Hematopoietic multipotent progenitor cell treated with erythropoietin and hydrocortisone succinate and interleukin-3 and kit ligand, for 17 days (in vitro differentiated cells): ENCODE measurements around the gene TMEM128.
A peak's percentile ranks its signal among the peaks of the same experiment; 100 is the strongest.
"Not testable (repeated sequence)": the region's sequence is repeated elsewhere in the genome, so short reads cannot be mapped to it uniquely, and the experiment has no call there.

Experiments used
- DNase-seq: peaks from one replicate; pipeline ENCODE4 v3.0.0-alpha.2; 2015; ENCODE audit warnings: low spot score

Gene TMEM128

GRCh38 chr4:4248029-4248884, at the start of gene TMEM128:
Gene TMEM128, minus strand, starts transcription at chr4:4248223. Its CDS starts 21 bp downstream, at chr4:4248202.
- peak; percentile 96 for DNase-seq

DNA sequence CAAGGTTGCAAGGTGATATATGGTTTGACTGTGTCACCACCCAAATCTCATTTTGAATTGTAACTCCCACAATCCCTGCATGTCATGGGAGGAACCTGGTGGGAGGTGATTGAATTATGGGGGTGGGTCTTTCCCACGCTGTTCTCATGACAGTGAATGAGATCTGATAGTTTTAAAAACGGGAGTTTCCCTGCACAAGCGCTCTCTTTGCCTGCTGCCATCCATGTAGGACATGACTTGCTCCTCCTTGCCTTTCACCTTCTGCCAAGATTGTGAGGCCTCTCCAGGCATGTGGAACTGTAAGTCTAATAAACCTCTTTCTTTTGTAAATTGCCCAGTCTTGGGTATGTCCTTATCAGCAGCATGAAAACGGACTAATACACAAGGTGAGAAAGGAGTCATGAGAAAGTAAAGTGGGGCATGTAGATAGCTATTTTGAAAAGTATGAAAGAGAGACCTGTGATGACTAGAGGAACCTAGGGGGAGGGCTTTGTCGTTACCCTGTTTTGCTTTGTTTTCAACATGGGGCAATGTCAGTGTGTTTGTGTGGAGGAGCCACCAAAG, 48.3 kb upstream of the TMEM128 start:
- DNase-seq: no peak

GRCh38 chr4:4293279-4293678, 45.3 kb upstream of the TMEM128 start:
- DNase-seq: no peak

DNA sequence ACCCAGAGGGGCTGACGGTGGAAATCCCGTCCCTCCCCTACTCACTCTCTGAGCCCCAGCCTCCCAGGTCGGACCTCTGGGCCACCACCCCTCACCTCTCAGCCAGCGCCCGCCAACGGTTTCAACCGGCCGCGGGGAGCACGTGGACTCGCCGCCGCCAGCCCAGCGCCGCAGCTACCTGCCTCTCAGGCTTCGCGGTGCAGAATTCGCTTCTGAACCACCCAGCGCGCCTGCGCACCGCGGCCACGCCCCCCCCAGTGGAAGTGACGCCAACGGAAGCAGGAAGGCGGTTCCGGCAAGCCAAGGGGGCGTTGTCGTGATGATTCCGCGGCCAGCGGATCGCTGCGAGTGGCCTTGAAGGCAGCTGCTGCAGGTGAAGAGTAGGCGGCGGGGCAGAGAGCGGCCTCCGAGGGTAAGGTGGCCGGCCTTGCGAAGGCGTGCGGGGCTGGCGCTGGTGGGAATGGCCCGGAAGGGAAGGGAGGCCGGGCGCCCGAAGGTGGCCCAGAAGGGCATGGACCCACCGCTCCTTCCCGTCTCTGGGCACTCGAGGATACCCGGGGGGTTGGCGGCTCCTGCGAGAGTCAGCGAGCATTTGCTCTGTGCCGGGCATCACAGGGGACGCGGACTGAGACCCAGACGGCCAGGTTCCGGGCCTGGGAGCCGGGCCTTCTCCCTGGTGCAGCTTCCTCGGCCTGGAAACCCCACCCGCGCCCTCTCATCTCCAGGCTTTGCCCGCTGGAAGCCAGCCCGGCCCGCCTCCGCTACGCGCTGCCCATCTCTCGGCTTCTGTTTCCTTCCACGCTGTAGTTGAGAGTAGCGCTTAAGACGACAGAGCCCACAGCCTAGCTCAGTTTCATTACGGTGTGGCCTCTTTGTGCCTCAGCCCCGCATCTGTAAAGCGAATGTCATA, 42.2 kb upstream of the TMEM128 start, which contains the start of the genes LYAR and ZBTB49:
LYAR (minus strand) TSS at position 214 of the 910 bp plus-strand sequence. CDS start 6,412 bp downstream, outside the sequence.
ZBTB49 (plus strand) TSS at position 311 of the 910 bp plus-strand sequence. CDS start 9,695 bp downstream, outside the sequence.
- DNase-seq: peak; percentile 94

GRCh38 chr4:4289597-4289940, 41.5 kb upstream of the TMEM128 start:
- DNase-seq: no peak

DNA sequence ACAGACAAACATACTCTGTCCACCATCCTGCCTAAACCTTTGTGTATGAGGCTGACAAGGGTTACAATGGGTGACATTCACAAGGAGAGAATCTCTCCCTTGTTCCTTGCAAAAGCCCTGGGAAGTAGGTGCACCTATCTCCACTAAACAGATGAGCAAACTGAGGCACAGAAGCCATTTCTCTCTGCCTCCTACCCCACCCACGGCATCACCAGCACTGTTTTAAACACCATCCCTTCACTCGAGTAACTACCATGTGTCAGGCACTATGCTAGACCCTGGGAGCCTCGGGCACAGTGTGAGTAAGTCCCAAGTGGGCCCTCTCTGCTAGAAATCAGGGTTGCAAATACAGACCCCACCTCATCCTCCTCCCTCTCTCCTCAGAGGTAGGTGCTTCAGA, 41.0 kb upstream of the TMEM128 start:
- no peak for DNase-seq

DNA sequence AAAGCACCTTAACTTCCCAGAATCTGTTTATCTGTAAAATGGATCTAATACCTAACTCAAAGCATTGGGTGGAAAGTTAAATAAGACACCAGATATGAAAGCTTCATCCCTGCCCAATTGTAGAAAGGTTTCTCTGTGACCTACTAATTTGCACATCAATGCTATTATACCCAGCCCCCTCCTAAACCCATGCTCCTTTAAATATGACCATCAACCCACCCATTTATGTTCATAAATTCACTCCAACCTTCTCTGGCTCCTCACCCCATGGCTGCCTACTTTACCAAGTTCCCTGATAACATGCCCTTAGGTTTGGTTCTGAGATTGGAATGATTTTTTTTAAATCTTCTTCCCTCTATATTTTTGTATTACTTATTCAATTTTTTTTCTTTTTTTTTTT, 40.1 kb upstream of the TMEM128 start:
- DNase-seq: no peak

- peak; percentile 55 for DNase-seq
Measured at GRCh38 chr4:4284827-4285618, 37.0 kb upstream of the TMEM128 start.

DNA sequence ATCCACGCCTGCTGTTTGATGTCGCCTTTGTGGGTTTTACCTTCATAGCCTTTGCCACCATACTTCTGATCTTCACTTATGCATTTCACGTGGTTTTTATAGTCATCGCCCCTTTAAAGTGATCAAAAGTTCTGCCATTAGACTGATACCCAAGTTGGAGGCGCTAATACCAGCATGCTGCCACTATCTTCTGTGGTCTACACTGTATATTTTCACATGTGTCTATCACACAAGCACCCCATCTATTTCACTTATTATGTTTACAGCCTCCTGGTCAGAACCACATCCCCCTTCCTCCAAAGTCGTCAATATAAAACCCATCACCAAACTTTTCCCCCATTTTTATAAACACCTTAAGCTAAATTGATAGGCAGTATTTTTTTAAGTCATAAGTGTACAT, 33.8 kb upstream of the TMEM128 start:
- no peak for DNase-seq

GRCh38 chr4:4277531-4277930, 29.5 kb upstream of the TMEM128 start:
- DNase-seq: no peak

DNA sequence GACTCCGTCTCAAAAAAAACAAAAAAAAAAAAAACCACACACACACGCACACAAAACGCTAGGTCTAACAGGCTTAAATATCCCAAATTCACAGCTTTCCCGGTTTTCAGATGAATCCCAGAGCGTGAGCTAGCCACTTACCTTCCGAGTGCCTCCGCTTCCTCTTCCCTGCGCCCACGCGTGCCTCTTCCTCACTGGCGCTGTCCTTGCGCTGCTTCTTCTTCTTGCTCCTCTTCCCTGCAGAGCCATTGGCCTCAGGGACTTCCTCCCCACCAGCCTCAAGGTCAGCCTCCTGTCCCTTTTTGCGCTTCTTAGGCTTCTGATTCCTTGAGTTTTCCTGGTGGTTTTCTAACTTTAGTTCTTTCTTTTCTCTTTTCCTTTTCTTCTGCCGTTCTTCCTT, 26.2 kb upstream of the TMEM128 start:
- DNase-seq: no peak

GRCh38 chr4:4271912-4272311, 23.9 kb upstream of the TMEM128 start:
- no peak for DNase-seq

GRCh38 chr4:4270529-4270928, 22.5 kb upstream of the TMEM128 start:
- DNase-seq: no peak

DNA sequence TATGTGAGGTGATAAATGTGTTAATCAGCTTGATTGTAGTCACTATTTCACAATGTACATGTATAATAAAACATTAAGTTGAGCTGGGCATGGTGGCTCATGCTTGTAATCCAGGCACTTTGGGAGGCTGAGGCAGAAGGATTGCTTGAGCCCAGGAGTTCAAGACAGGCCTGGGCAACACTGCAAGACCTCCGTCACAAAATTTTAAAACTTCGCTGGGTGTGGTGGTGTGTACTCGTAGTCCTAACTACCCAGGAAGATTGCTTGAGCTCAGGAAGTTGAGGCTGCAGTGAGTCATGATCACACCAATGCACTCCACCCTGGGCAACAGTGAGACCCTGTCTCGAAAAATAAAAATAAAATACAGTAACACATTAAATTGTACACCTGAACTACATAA, 21.8 kb upstream of the TMEM128 start:
- DNase-seq: no peak

GRCh38 chr4:4269331-4269731, 21.3 kb upstream of the TMEM128 start:
- DNase-seq: no peak

GRCh38 chr4:4268776-4269175, 20.8 kb upstream of the TMEM128 start:
- no peak for DNase-seq

- no peak for DNase-seq
Measured at GRCh38 chr4:4267981-4268380, 20.0 kb upstream of the TMEM128 start.

DNA sequence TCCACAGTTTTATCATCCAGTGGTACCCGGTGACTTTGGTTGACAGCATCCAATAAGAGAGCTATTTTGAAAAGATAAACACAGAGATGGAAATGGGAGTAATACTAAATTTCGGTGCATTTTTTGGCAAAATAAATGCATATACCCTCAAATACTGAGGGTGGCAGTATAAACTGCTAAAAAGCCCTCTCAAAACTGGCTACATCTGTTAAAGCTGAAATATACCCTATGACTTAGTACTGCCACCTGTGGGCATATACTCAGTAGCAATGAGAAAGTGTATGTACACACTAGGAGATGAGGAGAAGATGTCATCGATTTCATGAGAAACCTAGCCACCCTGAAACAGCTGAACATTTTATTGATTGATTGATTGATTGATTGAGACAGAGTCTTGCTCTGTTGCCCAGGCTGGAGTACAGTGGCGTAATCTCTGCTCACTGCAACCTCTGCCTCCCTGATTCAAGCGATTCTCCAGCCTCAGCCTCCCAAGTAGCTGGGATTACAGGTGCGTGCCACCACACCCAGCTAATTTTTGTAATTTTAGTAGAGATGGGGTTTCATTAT, 12.2 kb upstream of the TMEM128 start:
- peak; percentile 17 for DNase-seq

GRCh38 chr4:4259484-4260100, 11.6 kb upstream of the TMEM128 start:
- no peak for DNase-seq

- DNase-seq: not testable (repeated sequence)
Measured at GRCh38 chr4:4257705-4258104, 9.7 kb upstream of the TMEM128 start.

DNA sequence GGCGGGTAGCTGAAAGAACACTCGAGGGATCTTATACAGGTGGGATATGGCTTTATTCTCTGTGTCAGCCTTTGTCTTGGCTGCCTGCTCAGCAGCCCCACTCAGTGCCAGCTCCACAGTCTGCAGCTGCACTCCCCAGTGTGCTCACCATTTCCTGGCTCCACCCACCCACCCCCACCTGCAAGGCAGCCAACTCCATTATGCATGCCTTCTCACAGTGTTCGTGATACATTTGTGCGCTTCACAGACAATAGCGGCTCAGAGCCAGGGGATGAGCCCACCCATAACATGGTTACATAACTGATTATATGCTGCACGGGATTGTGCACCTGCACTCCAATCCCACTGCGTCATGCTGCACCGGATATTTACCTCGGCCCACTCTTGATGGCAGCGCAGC, 8.8 kb upstream of the TMEM128 start:
- no peak for DNase-seq
